Suprapubic skin (tissue), 4 donors: Measurements from ENCODE around the gene GPR132.

ENCODE experiments used
- POLR2A ChIP-seq, 2 donors: fragments of 450-650 bp; IDR thresholded peaks; one replicate each; pipeline ENCODE4 v1.6.1; 2017; ENCODE audit warnings: antibody characterized with exemption in 2 of 2, mild to moderate bottlenecking in 2 of 2, moderate library complexity in 2 of 2
- POLR2AphosphoS5 ChIP-seq, 3 donors: sonication (generic); formaldehyde crosslinking; IDR thresholded peaks; one replicate each; pipeline ENCODE4 v1.6.1; 2017; ENCODE audit warnings: antibody characterized with exemption in 3 of 3
- TF ChIP-seq, protein P1 (sequence below), 2 donors: fragments of 200-600 bp in 1 of 2; fragments of 450-650 bp in 1 of 2; sonication (generic) in 1 of 2; IDR thresholded peaks; one replicate each; pipeline ENCODE4 v1.5.1; 2016 to 2019; ENCODE audit warnings: antibody characterized with exemption in 2 of 2, mild to moderate bottlenecking in 1 of 2, moderate library complexity in 1 of 2

DNA sequence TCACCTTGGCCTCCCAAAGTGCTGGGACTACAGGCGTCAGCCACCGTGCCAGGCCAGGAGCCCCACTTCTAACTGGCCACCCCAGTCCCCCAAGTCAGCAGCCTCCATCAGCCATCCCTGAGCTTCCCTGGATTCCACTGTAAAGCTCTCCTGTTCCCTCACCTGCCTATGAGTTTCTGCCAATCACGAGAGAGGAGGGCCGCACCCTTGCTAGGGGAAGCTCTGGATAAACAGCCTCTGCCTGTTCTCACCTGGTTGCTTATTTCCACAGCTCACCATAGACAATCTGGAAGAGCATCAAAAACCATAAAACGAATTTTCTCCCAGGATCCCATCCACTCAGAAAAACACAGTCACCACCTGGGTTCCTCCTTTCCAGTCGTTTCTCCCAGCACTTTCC lies 49.3 kb downstream of the GPR132 start:
- TF ChIP-seq, protein P1, sequence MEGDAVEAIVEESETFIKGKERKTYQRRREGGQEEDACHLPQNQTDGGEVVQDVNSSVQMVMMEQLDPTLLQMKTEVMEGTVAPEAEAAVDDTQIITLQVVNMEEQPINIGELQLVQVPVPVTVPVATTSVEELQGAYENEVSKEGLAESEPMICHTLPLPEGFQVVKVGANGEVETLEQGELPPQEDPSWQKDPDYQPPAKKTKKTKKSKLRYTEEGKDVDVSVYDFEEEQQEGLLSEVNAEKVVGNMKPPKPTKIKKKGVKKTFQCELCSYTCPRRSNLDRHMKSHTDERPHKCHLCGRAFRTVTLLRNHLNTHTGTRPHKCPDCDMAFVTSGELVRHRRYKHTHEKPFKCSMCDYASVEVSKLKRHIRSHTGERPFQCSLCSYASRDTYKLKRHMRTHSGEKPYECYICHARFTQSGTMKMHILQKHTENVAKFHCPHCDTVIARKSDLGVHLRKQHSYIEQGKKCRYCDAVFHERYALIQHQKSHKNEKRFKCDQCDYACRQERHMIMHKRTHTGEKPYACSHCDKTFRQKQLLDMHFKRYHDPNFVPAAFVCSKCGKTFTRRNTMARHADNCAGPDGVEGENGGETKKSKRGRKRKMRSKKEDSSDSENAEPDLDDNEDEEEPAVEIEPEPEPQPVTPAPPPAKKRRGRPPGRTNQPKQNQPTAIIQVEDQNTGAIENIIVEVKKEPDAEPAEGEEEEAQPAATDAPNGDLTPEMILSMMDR (IDR thresholded peaks at IDR 0.05) = no peak
- TF ChIP-seq POLR2AphosphoS5 (IDR thresholded peaks at IDR 0.05) (no peak), POLR2A (IDR thresholded peaks at IDR 0.05) (no peak)
